GM23338 (cell line): ENCODE results near the gene LCE5A. TPM values are rescaled to one million over a fixed set of nuclear protein-coding genes. Genes with fewer than 3 reads are reported as not detected.

Experiments
- ATAC-seq: fragments of 200-7000 bp; cut with Tn5 transposase; 3 replicates; pipeline ENCODE4 v1.9.1; 2020
- DNase-seq: peaks from one replicate; pipeline ENCODE4 v3.0.0-alpha.2; 2015; ENCODE audit warnings: low spot score
- H2AFZ ChIP-seq: fragments of 200-600 bp; sonication (generic); 2 replicates; pipeline ENCODE4 v1.8.0; 2016; ENCODE audit warnings: antibody characterized with exemption, mild to moderate bottlenecking, moderate library complexity
- H3F3A ChIP-seq: fragments of 200-600 bp; sonication (generic); replicated peaks from 2 replicates; pipeline ENCODE4 v1.8.0; 2017; ENCODE audit warnings: antibody characterized with exemption, mixed run types, low read depth
- H3K27ac ChIP-seq: fragments of 200-600 bp; sonication (generic); 2 replicates; pipeline ENCODE4 v1.6.1; 2016; ENCODE audit warnings: low read depth
- H3K27me3 ChIP-seq: fragments of 200-600 bp; sonication (generic); 2 replicates; pipeline ENCODE4 v1.8.0; 2016; ENCODE audit warnings: mild to moderate bottlenecking, mixed run types, moderate library complexity; ENCODE audit not compliant: insufficient read depth
- H3K36me3 ChIP-seq: fragments of 200-600 bp; sonication (generic); 2 replicates; pipeline ENCODE4 v1.8.0; 2016; ENCODE audit warnings: mild to moderate bottlenecking; ENCODE audit not compliant: insufficient read depth
- H3K4me1 ChIP-seq: fragments of 200-600 bp; sonication (generic); 2 replicates; pipeline ENCODE4 v1.8.0; 2016; ENCODE audit warnings: mild to moderate bottlenecking, moderate library complexity; ENCODE audit not compliant: insufficient read depth
- H3K4me2 ChIP-seq: fragments of 200-600 bp; sonication (generic); 2 replicates; pipeline ENCODE4 v1.7.1; 2017; ENCODE audit warnings: mixed run types
- H3K4me3 ChIP-seq: fragments of 200-600 bp; sonication (generic); 2 replicates; pipeline ENCODE4 v1.6.1; 2016; ENCODE audit warnings: mixed run types
- H3K79me2 ChIP-seq: fragments of 200-600 bp; sonication (generic); replicated peaks from 2 replicates; pipeline ENCODE4 v1.8.0; 2017; ENCODE audit warnings: mild to moderate bottlenecking; ENCODE audit not compliant: insufficient read depth
- H3K9me2 ChIP-seq: fragments of 200-600 bp; sonication (generic); 2 replicates; pipeline ENCODE4 v1.8.0; 2017; ENCODE audit not compliant: insufficient read depth
- H4K20me1 ChIP-seq: fragments of 200-600 bp; sonication (generic); replicated peaks from 2 replicates; pipeline ENCODE4 v1.8.0; 2017; ENCODE audit warnings: mild to moderate bottlenecking; ENCODE audit not compliant: insufficient read depth
- H3K27ac Mint-ChIP-seq: 2 replicates; pipeline ENCODE4 v1.8.0; 2020; ENCODE audit warnings: inconsistent platforms, mild to moderate bottlenecking, moderate library complexity, mixed read lengths
- H3K27me3 Mint-ChIP-seq: 3 replicates; pipeline ENCODE4 v1.8.0; 2022; ENCODE audit warnings: low read depth, mild to moderate bottlenecking, moderate library complexity, mixed read lengths, inconsistent platforms; ENCODE audit not compliant: insufficient read depth, poor library complexity
- H3K36me3 Mint-ChIP-seq: 3 replicates; pipeline ENCODE4 v1.8.0; 2021; ENCODE audit warnings: low read depth, mild to moderate bottlenecking, inconsistent platforms, moderate library complexity, mixed read lengths
- H3K4me1 Mint-ChIP-seq: 3 replicates; pipeline ENCODE4 v1.8.0; 2020; ENCODE audit warnings: mild to moderate bottlenecking, inconsistent platforms, mixed read lengths
- H3K4me3 Mint-ChIP-seq: 3 replicates; pipeline ENCODE4 v1.8.0; 2021; ENCODE audit warnings: moderate library complexity, mild to moderate bottlenecking, inconsistent platforms, mixed read lengths
- H3K9me3 Mint-ChIP-seq: 3 replicates; pipeline ENCODE4 v1.8.0; 2020; ENCODE audit warnings: moderate library complexity, mild to moderate bottlenecking, inconsistent platforms, mixed read lengths
- EZH2phosphoT487 ChIP-seq: fragments of 200-600 bp; sonication (generic); IDR thresholded peaks from one replicate; pipeline ENCODE4 v1.8.1; 2018; ENCODE audit warnings: antibody characterized with exemption; ENCODE audit not compliant: unreplicated experiment
- POLR2AphosphoS5 ChIP-seq: IDR thresholded peaks from 2 replicates; pipeline ENCODE4 v1.6.1; 2016; ENCODE audit warnings: antibody characterized with exemption, low read depth
- STAT1 ChIP-seq: IDR thresholded peaks from one replicate; pipeline ENCODE4 v1.6.1; 2016; ENCODE audit warnings: antibody characterized with exemption; ENCODE audit not compliant: unreplicated experiment
- ZNF462 ChIP-seq: fragments of 250-450 bp; sonication (Bioruptor Pico); IDR thresholded peaks from 2 replicates; pipeline ENCODE4 v1.5.0; 2020; ENCODE audit warnings: mild to moderate bottlenecking, moderate library complexity
- polyA plus RNA-seq: library from polyadenylated mRNA; unstranded; fragments of >200 nt; fragmentation: Nextera tagmentation; extraction: Ambion mirVana; gene quantifications from 2 replicates; pipeline ENCODE4 v1.2.1, GENCODE V29; 2016
- total RNA-seq: library from RNA; depleted of rRNA; stranded (reverse); fragments of >200 nt; shearing (Covaris generic); gene quantifications from 2 replicates; pipeline ENCODE4 v1.2.3, GENCODE V29; 2014
- TF ChIP-seq, protein P1 (sequence below), 2 experiments: fragments of 200-600 bp in 1 of 2; sonication (generic) in 1 of 2; conservative IDR thresholded peaks; 2 replicates each; pipeline versions ENCODE4 v1.5.1 to v1.6.1; 2016 to 2017; ENCODE audit warnings: antibody characterized with exemption in 2 of 2, low read depth in 2 of 2, mild to moderate bottlenecking in 2 of 2, moderate library complexity in 1 of 2
- TF ChIP-seq, protein P2 (sequence below): IDR thresholded peaks from one replicate; pipeline ENCODE4 v1.6.1; 2018; ENCODE audit warnings: antibody characterized with exemption; ENCODE audit not compliant: unreplicated experiment

Gene LCE5A
- total and polyA plus RNA-seq, 2 experiments from 2014 or later = not detected

GRCh38 chr1:152495066-152495675, 15.4 kb upstream of the LCE5A start:
- H2AFZ ChIP-seq = no peak overlapping the region
- H3K36me3 ChIP-seq = no peaks in the 10 kb centered on the region
- H3K4me3 Mint-ChIP-seq = no peak overlapping the region
- no peaks in the 10 kb centered on the region for H3K79me2 ChIP-seq
- peaks cover 4% of the 10 kb centered on the region for H3K27me3 Mint-ChIP-seq
- H3K9me3 Mint-ChIP-seq = peaks cover 5% of the 10 kb centered on the region; the same call in 2 of the 3 replicates
- ATAC-seq = peak; percentile 73
- H3K27me3 ChIP-seq = no peaks in the 10 kb centered on the region
- H3K4me3 ChIP-seq = no peak overlapping the region
- TF ChIP-seq, protein P1, sequence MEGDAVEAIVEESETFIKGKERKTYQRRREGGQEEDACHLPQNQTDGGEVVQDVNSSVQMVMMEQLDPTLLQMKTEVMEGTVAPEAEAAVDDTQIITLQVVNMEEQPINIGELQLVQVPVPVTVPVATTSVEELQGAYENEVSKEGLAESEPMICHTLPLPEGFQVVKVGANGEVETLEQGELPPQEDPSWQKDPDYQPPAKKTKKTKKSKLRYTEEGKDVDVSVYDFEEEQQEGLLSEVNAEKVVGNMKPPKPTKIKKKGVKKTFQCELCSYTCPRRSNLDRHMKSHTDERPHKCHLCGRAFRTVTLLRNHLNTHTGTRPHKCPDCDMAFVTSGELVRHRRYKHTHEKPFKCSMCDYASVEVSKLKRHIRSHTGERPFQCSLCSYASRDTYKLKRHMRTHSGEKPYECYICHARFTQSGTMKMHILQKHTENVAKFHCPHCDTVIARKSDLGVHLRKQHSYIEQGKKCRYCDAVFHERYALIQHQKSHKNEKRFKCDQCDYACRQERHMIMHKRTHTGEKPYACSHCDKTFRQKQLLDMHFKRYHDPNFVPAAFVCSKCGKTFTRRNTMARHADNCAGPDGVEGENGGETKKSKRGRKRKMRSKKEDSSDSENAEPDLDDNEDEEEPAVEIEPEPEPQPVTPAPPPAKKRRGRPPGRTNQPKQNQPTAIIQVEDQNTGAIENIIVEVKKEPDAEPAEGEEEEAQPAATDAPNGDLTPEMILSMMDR (conservative IDR thresholded peaks at IDR 0.05; ENCODE audit: low read depth in 2 of 2) = peak; percentile 81 to 90
- no peak for TF ChIP-seq ZNF462
- TF ChIP-seq, protein P2, sequence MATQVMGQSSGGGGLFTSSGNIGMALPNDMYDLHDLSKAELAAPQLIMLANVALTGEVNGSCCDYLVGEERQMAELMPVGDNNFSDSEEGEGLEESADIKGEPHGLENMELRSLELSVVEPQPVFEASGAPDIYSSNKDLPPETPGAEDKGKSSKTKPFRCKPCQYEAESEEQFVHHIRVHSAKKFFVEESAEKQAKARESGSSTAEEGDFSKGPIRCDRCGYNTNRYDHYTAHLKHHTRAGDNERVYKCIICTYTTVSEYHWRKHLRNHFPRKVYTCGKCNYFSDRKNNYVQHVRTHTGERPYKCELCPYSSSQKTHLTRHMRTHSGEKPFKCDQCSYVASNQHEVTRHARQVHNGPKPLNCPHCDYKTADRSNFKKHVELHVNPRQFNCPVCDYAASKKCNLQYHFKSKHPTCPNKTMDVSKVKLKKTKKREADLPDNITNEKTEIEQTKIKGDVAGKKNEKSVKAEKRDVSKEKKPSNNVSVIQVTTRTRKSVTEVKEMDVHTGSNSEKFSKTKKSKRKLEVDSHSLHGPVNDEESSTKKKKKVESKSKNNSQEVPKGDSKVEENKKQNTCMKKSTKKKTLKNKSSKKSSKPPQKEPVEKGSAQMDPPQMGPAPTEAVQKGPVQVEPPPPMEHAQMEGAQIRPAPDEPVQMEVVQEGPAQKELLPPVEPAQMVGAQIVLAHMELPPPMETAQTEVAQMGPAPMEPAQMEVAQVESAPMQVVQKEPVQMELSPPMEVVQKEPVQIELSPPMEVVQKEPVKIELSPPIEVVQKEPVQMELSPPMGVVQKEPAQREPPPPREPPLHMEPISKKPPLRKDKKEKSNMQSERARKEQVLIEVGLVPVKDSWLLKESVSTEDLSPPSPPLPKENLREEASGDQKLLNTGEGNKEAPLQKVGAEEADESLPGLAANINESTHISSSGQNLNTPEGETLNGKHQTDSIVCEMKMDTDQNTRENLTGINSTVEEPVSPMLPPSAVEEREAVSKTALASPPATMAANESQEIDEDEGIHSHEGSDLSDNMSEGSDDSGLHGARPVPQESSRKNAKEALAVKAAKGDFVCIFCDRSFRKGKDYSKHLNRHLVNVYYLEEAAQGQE = no peak
- TF ChIP-seq STAT1 = no peak
- TF ChIP-seq EZH2phosphoT487 = no peak
- TF ChIP-seq POLR2AphosphoS5 = no peak
- no peaks in the 10 kb centered on the region for H3K36me3 Mint-ChIP-seq
- H3K27ac Mint-ChIP-seq = no peak overlapping the region
- peak; percentile 84 for DNase-seq
- no peak overlapping the region for H3K4me2 ChIP-seq
- no peaks in the 10 kb centered on the region for H3K4me1 ChIP-seq
- H4K20me1 ChIP-seq = no peaks in the 10 kb centered on the region
- H3F3A ChIP-seq = no peaks in the 10 kb centered on the region
- no peak overlapping the region for H3K27ac ChIP-seq
- no peaks in the 10 kb centered on the region for H3K4me1 Mint-ChIP-seq
- no peaks in the 10 kb centered on the region for H3K9me2 ChIP-seq
